Measurements from ENCODE around the gene SMAD9. TPM values are rescaled to one million over a fixed set of nuclear protein-coding genes. Genes with fewer than 3 reads are reported as not detected.

SMAD9 gene
- total and polyA plus RNA-seq, 9 of the 15 experiments (the other 6 are each of a cell fraction or from before 2014, with no cell fraction given) = 0.02 to 0.08 (median 0.03) TPM; not detected in 4

- no peak overlapping the region for H2AFZ ChIP-seq (ENCODE audit: low read depth, low read length)
- no peak for DNase-seq (ENCODE audit: extremely low read depth in 1 of 4, low spot score in 3 of 4)
- H3K9me3 ChIP-seq (replicated peaks; ENCODE audit: control insufficient read depth, insufficient read depth, low read depth, low read length) = no peaks in the 10 kb centered on the region
- no TSS peak for BruUV-seq (replicated peaks)
- no peak overlapping the region for H3K4me3 ChIP-seq
- H3K9ac ChIP-seq (ENCODE audit: insufficient read depth in 1 of 2, low read depth in 2 of 2, low read length in 2 of 2) = no peak overlapping the region
- in situ Hi-C loops (cut with MboI) = no loop called here
- ATAC-seq = no peak
- WGBS (ENCODE audit: insufficient coverage, low coverage, missing lambda C conversion rate) = 7% methylated on average over 5 of the region's 5 CpGs
- H3K27me3 ChIP-seq (ENCODE audit: control insufficient read depth in 2 of 2, insufficient read depth in 2 of 2, low read length in 2 of 2) = peaks cover 3 to 9% of the 10 kb centered on the region in 2 experiments; a peak in 2 of 5 replicates
- H3K79me2 ChIP-seq (ENCODE audit: control insufficient read depth, insufficient read depth, low read length) = no peaks in the 10 kb centered on the region
- H3K4me1 ChIP-seq (replicated peaks in 1 of 2; ENCODE audit: control insufficient read depth in 2 of 2, insufficient read depth in 2 of 2, low read length in 2 of 2) = no peaks in the 10 kb centered on the region; a peak in 1 of 5 replicates
- no peak overlapping the region for H3K27ac ChIP-seq (ENCODE audit: extremely low read depth, low read depth, low read length)
- H3K4me2 ChIP-seq (ENCODE audit: insufficient read depth, low read length) = no peak overlapping the region
- POLR2A ChIA-PET = no interaction called here
- CTCF ChIA-PET (ENCODE audit: low intra/inter-chr PET ratio) = no interaction called here
- H3K36me3 ChIP-seq (ENCODE audit: control insufficient read depth, insufficient read depth, low read length) = no peaks in the 10 kb centered on the region
- H4K20me1 ChIP-seq (replicated peaks; ENCODE audit: control insufficient read depth, insufficient read depth, low read length) = no peaks in the 10 kb centered on the region
- no peaks in the 10 kb centered on the region for H3K9me1 ChIP-seq (ENCODE audit: control insufficient read depth, insufficient read depth, low read length)
- no peak for FAIRE-seq
- intact Hi-C loops (cut with micrococcal nuclease) = no loop called here
- TF ChIP-seq, protein P1, sequence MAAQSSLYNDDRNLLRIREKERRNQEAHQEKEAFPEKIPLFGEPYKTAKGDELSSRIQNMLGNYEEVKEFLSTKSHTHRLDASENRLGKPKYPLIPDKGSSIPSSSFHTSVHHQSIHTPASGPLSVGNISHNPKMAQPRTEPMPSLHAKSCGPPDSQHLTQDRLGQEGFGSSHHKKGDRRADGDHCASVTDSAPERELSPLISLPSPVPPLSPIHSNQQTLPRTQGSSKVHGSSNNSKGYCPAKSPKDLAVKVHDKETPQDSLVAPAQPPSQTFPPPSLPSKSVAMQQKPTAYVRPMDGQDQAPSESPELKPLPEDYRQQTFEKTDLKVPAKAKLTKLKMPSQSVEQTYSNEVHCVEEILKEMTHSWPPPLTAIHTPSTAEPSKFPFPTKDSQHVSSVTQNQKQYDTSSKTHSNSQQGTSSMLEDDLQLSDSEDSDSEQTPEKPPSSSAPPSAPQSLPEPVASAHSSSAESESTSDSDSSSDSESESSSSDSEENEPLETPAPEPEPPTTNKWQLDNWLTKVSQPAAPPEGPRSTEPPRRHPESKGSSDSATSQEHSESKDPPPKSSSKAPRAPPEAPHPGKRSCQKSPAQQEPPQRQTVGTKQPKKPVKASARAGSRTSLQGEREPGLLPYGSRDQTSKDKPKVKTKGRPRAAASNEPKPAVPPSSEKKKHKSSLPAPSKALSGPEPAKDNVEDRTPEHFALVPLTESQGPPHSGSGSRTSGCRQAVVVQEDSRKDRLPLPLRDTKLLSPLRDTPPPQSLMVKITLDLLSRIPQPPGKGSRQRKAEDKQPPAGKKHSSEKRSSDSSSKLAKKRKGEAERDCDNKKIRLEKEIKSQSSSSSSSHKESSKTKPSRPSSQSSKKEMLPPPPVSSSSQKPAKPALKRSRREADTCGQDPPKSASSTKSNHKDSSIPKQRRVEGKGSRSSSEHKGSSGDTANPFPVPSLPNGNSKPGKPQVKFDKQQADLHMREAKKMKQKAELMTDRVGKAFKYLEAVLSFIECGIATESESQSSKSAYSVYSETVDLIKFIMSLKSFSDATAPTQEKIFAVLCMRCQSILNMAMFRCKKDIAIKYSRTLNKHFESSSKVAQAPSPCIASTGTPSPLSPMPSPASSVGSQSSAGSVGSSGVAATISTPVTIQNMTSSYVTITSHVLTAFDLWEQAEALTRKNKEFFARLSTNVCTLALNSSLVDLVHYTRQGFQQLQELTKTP (IDR thresholded peaks at IDR 0.05; ENCODE audit: low read depth in 1 of 2, partially characterized antibody in 2 of 2) = no peak
- TF ChIP-seq ETV6 (IDR thresholded peaks at IDR 0.05; ENCODE audit: borderline replicate concordance in 1 of 2, low read depth in 2 of 2, low read length in 1 of 2) (no peak), ETV6 (CRISPR knock-in tag; IDR thresholded peaks at IDR 0.05; ENCODE audit: borderline replicate concordance) (no peak), MAFG (tag; conservative IDR thresholded peaks at IDR 0.05) (peak; percentile 44; the same call in 1 of the 2 replicates), C11orf30 (IDR thresholded peaks at IDR 0.05; ENCODE audit: low read depth) (peak; percentile 25; the same call in 1 of the 2 replicates), NFE2 (IDR thresholded peaks at IDR 0.05; ENCODE audit: low read depth) (peak; percentile 59), ZNF609 (CRISPR knock-in tag; IDR thresholded peaks at IDR 0.05; ENCODE audit: borderline replicate concordance) (no peak), ZBTB8A (IDR thresholded peaks at IDR 0.05; ENCODE audit: partially characterized antibody) (no peak), ZNF316 (IDR thresholded peaks at IDR 0.05) (peak; percentile 30), PPARD (CRISPR knock-in tag; IDR thresholded peaks at IDR 0.05) (no peak), HINFP (tag; conservative IDR thresholded peaks at IDR 0.05; ENCODE audit: low read depth) (no peak), ZFP30 (CRISPR knock-in tag; IDR thresholded peaks at IDR 0.05; ENCODE audit: borderline replicate concordance) (no peak), ZNF830 (CRISPR knock-in tag; IDR thresholded peaks at IDR 0.05) (no peak)
Observed at GRCh38 chr13:36905944-36906343, 14.1 kb downstream of the SMAD9 start.

Measured in K562 (cell line).